CD8-positive, alpha-beta memory T cell (primary cell): Measurements from ENCODE around the gene ZFTA. TPM values are rescaled to one million over a fixed set of nuclear protein-coding genes. Genes with fewer than 3 reads are reported as not detected.

Source experiments
- CTCF ChIA-PET: fragments of 350-600 bp; sonication (Branson Sonifier 250); formaldehyde crosslinking; loops from one replicate; lab custom pipeline; 2021; ENCODE audit warnings: antibody characterized with exemption; lab: Charles Lee
- POLR2A ChIA-PET: fragments of 350-600 bp; sonication (Branson Sonifier 250); formaldehyde crosslinking; loops from one replicate; lab custom pipeline; 2021; ENCODE audit warnings: antibody characterized with exemption; lab: Charles Lee
- DNase-seq, 5 donors: peaks; one replicate each; pipeline versions ENCODE4 v3.0.0 to v3.0.0-alpha.2; 2020 to 2022; ENCODE audit warnings: mixed read lengths in 1 of 5
- H3K27ac ChIP-seq: one replicate; pipeline ENCODE4 v1.7.0; 2013; ENCODE audit warnings: low read depth, mild to moderate bottlenecking, low read length, moderate library complexity
- H3K27me3 ChIP-seq: 2 replicates; pipeline ENCODE4 v1.7.0; 2013; ENCODE audit warnings: low read length, mild to moderate bottlenecking; ENCODE audit not compliant: insufficient read depth, poor library complexity, severe bottlenecking
- H3K36me3 ChIP-seq: 2 replicates; pipeline ENCODE4 v1.7.0; 2013; ENCODE audit warnings: mild to moderate bottlenecking, low read length, moderate library complexity; ENCODE audit not compliant: insufficient read depth
- H3K4me1 ChIP-seq: 2 replicates; pipeline ENCODE4 v1.7.0; 2013; ENCODE audit warnings: mild to moderate bottlenecking, low read length, moderate library complexity; ENCODE audit not compliant: insufficient read depth
- H3K4me3 ChIP-seq: 2 replicates; pipeline ENCODE4 v1.7.0; 2013; ENCODE audit warnings: mild to moderate bottlenecking, low read length
- H3K9me3 ChIP-seq: 2 replicates; pipeline ENCODE4 v1.7.0; 2013; ENCODE audit warnings: mild to moderate bottlenecking, low read length
- H3K27ac Mint-ChIP-seq, 8 donors: one replicate each; pipeline ENCODE4 v1.8.0; 2020 to 2021; ENCODE audit warnings: mixed read lengths in 8 of 8, mild to moderate bottlenecking in 6 of 8, inconsistent platforms in 3 of 8, moderate library complexity in 3 of 8
- H3K27me3 Mint-ChIP-seq, 2 donors: one replicate each; pipeline ENCODE4 v1.8.0; 2020 to 2021; ENCODE audit warnings: mixed read lengths in 2 of 2, mild to moderate bottlenecking in 1 of 2, moderate library complexity in 1 of 2
- H3K36me3 Mint-ChIP-seq, 3 donors: one replicate each; pipeline ENCODE4 v1.8.0; 2020 to 2021; ENCODE audit warnings: mixed read lengths in 3 of 3, inconsistent platforms in 1 of 3, mild to moderate bottlenecking in 1 of 3
- H3K4me1 Mint-ChIP-seq, 3 donors: one replicate each; pipeline ENCODE4 v1.8.0; 2020 to 2021; ENCODE audit warnings: mixed read lengths in 3 of 3, inconsistent platforms in 1 of 3, mild to moderate bottlenecking in 1 of 3
- H3K4me3 Mint-ChIP-seq, 7 donors: one replicate each; pipeline ENCODE4 v1.8.0; 2020 to 2021; ENCODE audit warnings: mixed read lengths in 7 of 7, mild to moderate bottlenecking in 6 of 7, moderate library complexity in 4 of 7, inconsistent platforms in 2 of 7
- H3K9me3 Mint-ChIP-seq, 5 donors: one replicate each; pipeline ENCODE4 v1.8.0; 2020 to 2022; ENCODE audit warnings: mixed read lengths in 5 of 5, mild to moderate bottlenecking in 3 of 5, moderate library complexity in 2 of 5, inconsistent platforms in 1 of 5
- polyA plus RNA-seq: library from polyadenylated mRNA; unstranded; fragments of 300-500 nt; fragmentation: Illumina TruSeq; gene quantifications from one replicate; pipeline ENCODE4 v1.2.3, GENCODE V29; 2021
- total RNA-seq, 2 experiments: library from RNA; stranded (reverse); gene quantifications; one replicate each; pipeline ENCODE4 v1.2.3, GENCODE V29; 2021

Gene ZFTA
- total and polyA plus RNA-seq, 3 experiments from 2014 or later = 0.37 to 7.6 (median 7.0) TPM

DNA sequence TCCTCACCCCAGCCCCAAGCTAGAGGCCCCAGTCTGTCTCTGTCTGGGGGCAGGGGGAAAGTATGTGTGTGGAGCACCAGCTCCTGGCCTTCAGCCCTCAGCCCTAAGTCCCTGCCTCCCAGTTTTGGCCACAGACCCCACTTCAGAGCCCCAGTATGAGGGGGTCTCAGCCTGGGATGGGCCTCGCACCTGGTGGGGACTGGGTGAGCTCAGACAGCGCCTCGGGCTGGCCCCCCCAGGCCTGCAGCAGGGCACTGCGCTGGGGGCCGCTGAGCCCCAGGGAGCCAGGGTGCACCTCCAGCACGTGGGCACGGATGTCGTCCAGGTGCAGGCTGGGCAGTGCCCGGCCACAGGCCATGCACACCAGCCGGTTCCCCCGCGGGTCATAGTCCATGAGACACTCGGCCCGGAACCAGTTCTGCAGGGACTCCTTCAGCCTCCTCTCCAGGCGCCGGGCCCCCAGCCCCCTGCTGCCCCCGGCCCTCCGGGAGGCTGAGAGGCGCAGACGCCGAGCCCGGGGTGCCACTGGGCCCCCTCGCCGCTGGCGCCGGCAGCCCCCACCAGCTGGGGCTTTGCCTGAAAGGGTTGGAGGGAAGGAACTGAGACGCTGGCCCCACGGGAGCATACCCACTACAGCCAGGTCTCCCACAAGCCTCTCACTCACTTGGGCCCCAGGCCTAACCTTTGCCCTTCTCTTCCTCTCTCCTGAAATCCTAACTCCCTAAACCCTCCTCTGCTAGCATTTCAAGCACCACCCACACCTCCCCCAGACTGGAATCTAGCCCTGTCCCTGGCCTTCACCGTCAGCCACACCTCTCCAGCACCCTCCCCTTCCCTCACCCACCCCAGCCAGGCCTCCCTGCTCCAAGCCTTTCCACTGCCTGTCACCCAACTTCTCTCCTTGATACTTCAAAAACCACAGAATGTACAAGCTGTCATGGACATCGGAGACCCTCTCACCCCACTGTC is 3.6 kb downstream of the ZFTA start:
- H3K27ac Mint-ChIP-seq = no peak overlapping the region
- H3K36me3 Mint-ChIP-seq = peaks cover 0 to 9% (median 0%) of the 10 kb centered on the region in 3 donors
- peaks cover 7 to 14% (median 8%) of the 10 kb centered on the region in 3 donors for H3K4me1 Mint-ChIP-seq
- H3K27me3 Mint-ChIP-seq = no peaks in the 10 kb centered on the region
- DNase-seq = no peak
- no peaks in the 10 kb centered on the region for H3K9me3 Mint-ChIP-seq
- Histone ChIP-seq H3K4me1 (peaks cover 7% of the 10 kb centered on the region), H3K9me3 (no peaks in the 10 kb centered on the region), H3K4me3 (no peak overlapping the region), H3K36me3 (no peaks in the 10 kb centered on the region), H3K27ac (no peak overlapping the region), H3K27me3 (no peaks in the 10 kb centered on the region)
- ChIA-PET CTCF (interaction anchor here (1.2 kb wide), 2 partner anchors 72 to 388 kb away, joined by 3 to 4 read pairs; no protein-coding TSS in a partner anchor), POLR2A (no interaction called here)
- no peak overlapping the region for H3K4me3 Mint-ChIP-seq

DNA sequence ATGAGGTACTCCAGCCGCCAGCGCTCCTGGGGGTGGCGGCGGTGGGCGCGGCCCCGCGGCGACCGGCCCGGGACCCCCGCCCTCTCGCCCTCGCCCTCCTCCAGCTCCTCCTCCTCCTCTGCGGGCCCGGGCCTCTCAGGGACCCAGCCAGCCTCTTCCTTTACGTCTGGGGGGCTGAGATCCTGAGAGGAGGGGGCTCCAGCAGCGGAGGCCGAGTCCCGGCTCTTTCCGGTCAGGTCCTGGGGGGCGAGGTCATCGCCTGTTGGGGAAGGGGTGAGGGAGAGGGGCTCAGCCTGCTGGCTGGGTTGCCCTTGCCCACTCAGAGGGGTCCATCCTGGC is 4.3 kb downstream of the ZFTA start:
- Histone ChIP-seq H3K27ac (no peak overlapping the region), H3K36me3 (no peaks in the 10 kb centered on the region), H3K4me3 (no peak overlapping the region), H3K4me1 (peaks cover under 1% of the 10 kb centered on the region), H3K27me3 (no peaks in the 10 kb centered on the region), H3K9me3 (no peaks in the 10 kb centered on the region)
- CTCF ChIA-PET = no interaction called here
- peaks cover 7 to 11% (median 8%) of the 10 kb centered on the region in 3 donors for H3K4me1 Mint-ChIP-seq
- H3K9me3 Mint-ChIP-seq = no peaks in the 10 kb centered on the region
- H3K4me3 Mint-ChIP-seq = no peak overlapping the region
- POLR2A ChIA-PET = no interaction called here
- no peak for DNase-seq
- no peaks in the 10 kb centered on the region for H3K27me3 Mint-ChIP-seq
- peaks cover 0 to 14% (median 0%) of the 10 kb centered on the region in 3 donors for H3K36me3 Mint-ChIP-seq
- no peak overlapping the region for H3K27ac Mint-ChIP-seq

DNA sequence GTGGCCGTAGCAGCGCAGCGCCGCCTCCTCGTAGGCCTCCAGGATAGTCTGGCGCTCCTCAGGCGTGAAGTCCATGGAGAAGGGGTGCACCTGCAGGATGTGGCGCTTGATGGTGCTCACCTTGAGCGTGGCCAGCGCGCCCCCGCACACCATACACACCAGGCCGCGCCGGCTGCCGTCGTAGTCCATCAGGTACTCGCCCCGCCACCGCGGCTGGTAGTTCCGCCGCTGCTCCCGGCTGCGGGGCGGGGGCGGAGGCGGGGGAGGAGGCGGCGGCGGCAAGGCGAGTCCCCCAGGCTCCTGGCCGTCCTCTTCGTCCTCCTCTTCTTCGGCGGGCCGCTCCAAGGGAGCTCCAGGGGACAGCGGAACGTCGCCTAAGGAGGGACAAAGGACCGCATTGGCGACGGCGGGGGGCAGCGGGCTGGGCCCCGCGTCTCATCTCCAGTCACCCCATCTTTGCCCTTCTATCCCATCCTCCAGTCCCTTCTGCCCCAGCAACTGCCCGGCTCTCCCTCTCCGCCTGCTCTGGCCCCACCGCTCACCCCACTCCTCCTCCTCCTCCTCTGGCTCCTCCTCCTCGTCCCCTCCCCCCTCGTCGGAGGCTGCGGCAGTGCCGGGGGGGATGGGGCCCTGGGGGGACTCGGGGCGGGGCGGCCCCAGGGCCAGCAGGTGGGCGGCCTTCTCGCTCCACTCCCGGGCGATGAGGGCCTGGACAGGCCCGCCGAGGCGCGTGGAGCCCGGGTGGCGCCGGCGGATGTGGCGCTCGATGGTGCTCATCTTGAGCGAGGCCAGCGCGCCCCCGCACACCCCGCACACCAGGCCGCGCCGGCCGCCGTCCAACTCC is 4.9 kb downstream of the ZFTA start:
- CTCF ChIA-PET = no interaction called here
- Mint-ChIP-seq H3K9me3 (no peaks in the 10 kb centered on the region), H3K36me3 (peaks cover 0 to 17% (median 0%) of the 10 kb centered on the region in 3 donors), H3K27me3 (no peaks in the 10 kb centered on the region), H3K4me3 (no peak overlapping the region), H3K4me1 (peaks cover 7 to 11% (median 8%) of the 10 kb centered on the region in 3 donors), H3K27ac (no peak overlapping the region)
- no peaks in the 10 kb centered on the region for H3K36me3 ChIP-seq
- POLR2A ChIA-PET = no interaction called here
- no peaks in the 10 kb centered on the region for H3K9me3 ChIP-seq
- no peaks in the 10 kb centered on the region for H3K27me3 ChIP-seq
- no peak overlapping the region for H3K27ac ChIP-seq
- H3K4me1 ChIP-seq = no peaks in the 10 kb centered on the region
- DNase-seq = no peak
- H3K4me3 ChIP-seq = no peak overlapping the region

DNA sequence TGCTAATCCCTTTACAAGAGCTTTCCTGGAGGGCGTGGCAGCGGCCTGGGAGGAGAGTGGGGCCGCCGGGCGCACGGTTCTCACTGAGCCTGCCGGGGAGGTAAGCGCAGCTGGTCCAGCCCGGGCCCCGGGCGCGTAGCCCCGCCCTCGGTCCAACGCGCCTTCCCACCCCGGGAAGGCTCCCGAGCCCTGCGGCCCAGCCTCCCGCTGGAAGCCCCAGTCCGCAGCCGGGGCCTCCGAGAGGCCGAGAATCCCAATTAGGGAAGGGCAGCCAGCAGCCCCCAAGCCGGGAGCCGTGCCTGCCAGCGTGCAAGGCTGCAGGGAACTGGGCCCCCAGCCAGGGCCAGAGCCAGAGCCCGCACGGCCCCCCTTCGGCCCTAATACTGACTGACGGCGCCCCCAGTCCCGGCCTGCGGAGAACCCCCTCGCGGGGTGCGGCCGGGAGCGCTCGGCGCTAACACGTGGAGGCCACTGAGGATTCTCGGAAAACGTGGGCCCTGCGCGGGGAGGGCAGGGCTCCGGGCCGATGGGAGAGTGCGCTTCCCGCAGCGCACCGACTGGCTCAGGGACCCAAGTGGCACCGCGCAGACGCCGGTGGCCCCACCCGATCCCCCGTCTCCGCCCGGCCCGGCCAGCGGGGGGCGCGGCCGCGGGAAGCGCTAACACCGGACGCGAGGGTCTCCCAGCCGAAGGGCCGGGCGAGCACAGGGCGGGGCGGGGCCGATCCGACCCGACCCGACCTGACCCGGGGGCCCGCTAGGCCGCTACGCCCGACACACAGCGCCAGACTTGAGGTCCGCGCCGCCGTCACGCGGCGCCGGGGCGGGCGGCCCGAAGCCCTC is 5.7 kb downstream of the ZFTA start:
- Mint-ChIP-seq H3K36me3 (peaks cover 0 to 25% (median 2%) of the 10 kb centered on the region in 3 donors), H3K27ac (no peak overlapping the region), H3K4me3 (no peak overlapping the region), H3K4me1 (peaks cover 7 to 11% (median 8%) of the 10 kb centered on the region in 3 donors), H3K9me3 (no peaks in the 10 kb centered on the region), H3K27me3 (no peaks in the 10 kb centered on the region)
- Histone ChIP-seq H3K4me1 (no peaks in the 10 kb centered on the region), H3K4me3 (no peak overlapping the region), H3K36me3 (no peaks in the 10 kb centered on the region), H3K27ac (no peak overlapping the region), H3K27me3 (no peaks in the 10 kb centered on the region), H3K9me3 (no peaks in the 10 kb centered on the region)
- DNase-seq = no peak
- ChIA-PET POLR2A (no interaction called here), CTCF (no interaction called here)

GRCh38 chr11:63761931-63762653 is 6.5 kb downstream of the ZFTA start:
- no peak for DNase-seq
- Mint-ChIP-seq H3K4me1 (peaks cover under 1 to 4% (median under 1%) of the 10 kb centered on the region in 3 donors), H3K36me3 (peaks cover 0 to 23% (median 2%) of the 10 kb centered on the region in 3 donors), H3K27ac (no peak overlapping the region), H3K4me3 (peak overlapping the region in 1 of 7 donors; percentile 2), H3K27me3 (no peaks in the 10 kb centered on the region), H3K9me3 (no peaks in the 10 kb centered on the region)
- Histone ChIP-seq H3K27ac (no peak overlapping the region), H3K9me3 (no peaks in the 10 kb centered on the region), H3K36me3 (no peaks in the 10 kb centered on the region), H3K4me3 (no peak overlapping the region), H3K27me3 (no peaks in the 10 kb centered on the region), H3K4me1 (no peaks in the 10 kb centered on the region)
- ChIA-PET POLR2A (no interaction called here), CTCF (interaction anchor here (1.0 kb wide), 1 partner anchor 11 kb away, joined by 3 read pairs; no protein-coding TSS in a partner anchor)

GRCh38 chr11:63761188-63761587 is 7.4 kb downstream of the ZFTA start:
- H3K27me3 Mint-ChIP-seq = no peaks in the 10 kb centered on the region
- Histone ChIP-seq H3K4me3 (no peak overlapping the region), H3K27ac (no peak overlapping the region), H3K27me3 (no peaks in the 10 kb centered on the region), H3K36me3 (no peaks in the 10 kb centered on the region), H3K9me3 (no peaks in the 10 kb centered on the region), H3K4me1 (no peaks in the 10 kb centered on the region)
- CTCF ChIA-PET = interaction anchor here (1.0 kb wide), 1 partner anchor 11 kb away, joined by 3 read pairs; no protein-coding TSS in a partner anchor
- no peaks in the 10 kb centered on the region for H3K4me1 Mint-ChIP-seq
- no peak overlapping the region for H3K4me3 Mint-ChIP-seq
- POLR2A ChIA-PET = no interaction called here
- DNase-seq = no peak
- no peaks in the 10 kb centered on the region for H3K9me3 Mint-ChIP-seq
- H3K36me3 Mint-ChIP-seq = peaks cover 0 to 29% (median 2%) of the 10 kb centered on the region in 3 donors
- no peak overlapping the region for H3K27ac Mint-ChIP-seq

GRCh38 chr11:63760487-63761079 is 8.0 kb downstream of the ZFTA start:
- no peaks in the 10 kb centered on the region for H3K27me3 ChIP-seq
- no peaks in the 10 kb centered on the region for H3K4me1 ChIP-seq
- no peaks in the 10 kb centered on the region for H3K36me3 ChIP-seq
- no peaks in the 10 kb centered on the region for H3K9me3 ChIP-seq
- DNase-seq = no peak
- H3K4me3 Mint-ChIP-seq = no peak overlapping the region
- ChIA-PET CTCF (no interaction called here), POLR2A (no interaction called here)
- peak overlapping the region in 2 of 8 donors; percentile 10 to 56 for H3K27ac Mint-ChIP-seq
- no peaks in the 10 kb centered on the region for H3K4me1 Mint-ChIP-seq
- peaks cover 0 to 32% (median 2%) of the 10 kb centered on the region in 3 donors for H3K36me3 Mint-ChIP-seq
- no peak overlapping the region for H3K27ac ChIP-seq
- no peak overlapping the region for H3K4me3 ChIP-seq
- H3K27me3 Mint-ChIP-seq = no peaks in the 10 kb centered on the region
- no peaks in the 10 kb centered on the region for H3K9me3 Mint-ChIP-seq
